Neuronal stem cell (in vitro differentiated cells): ENCODE measurements around the gene TRIM75.
"Not testable (repeated sequence)": the region's sequence is repeated elsewhere in the genome, so short reads cannot be mapped to it uniquely, and the experiment has no call there.

Experiments
- DNase-seq: peaks from one replicate; pipeline ENCODE4 v3.0.0-alpha.2; 2013; ENCODE audit warnings: low spot score
- H2AFZ ChIP-seq: one replicate; pipeline ENCODE4 v1.6.1; 2013; ENCODE audit warnings: mild to moderate bottlenecking, low read length, inconsistent platforms
- H2AK5ac ChIP-seq: 2 replicates; pipeline ENCODE4 v1.6.1; 2013; ENCODE audit warnings: low read depth, mild to moderate bottlenecking, inconsistent platforms, low read length, moderate library complexity, mixed read lengths
- H2BK120ac ChIP-seq: 2 replicates; pipeline ENCODE4 v1.6.1; 2013; ENCODE audit warnings: low read depth, mild to moderate bottlenecking, inconsistent platforms, low read length, moderate library complexity, mixed read lengths
- H2BK12ac ChIP-seq: one replicate; pipeline ENCODE4 v1.6.1; 2013; ENCODE audit warnings: low read length, inconsistent platforms
- H2BK15ac ChIP-seq: 2 replicates; pipeline ENCODE4 v1.6.1; 2013; ENCODE audit warnings: mild to moderate bottlenecking, low read length, inconsistent platforms, mixed read lengths
- H2BK5ac ChIP-seq: one replicate; pipeline ENCODE4 v1.6.1; 2013; ENCODE audit warnings: inconsistent platforms, mild to moderate bottlenecking, low read length, moderate library complexity
- H3K14ac ChIP-seq: one replicate; pipeline ENCODE4 v1.6.1; 2013; ENCODE audit warnings: low read length, inconsistent platforms
- H3K18ac ChIP-seq: 2 replicates; pipeline ENCODE4 v1.6.1; 2013; ENCODE audit warnings: low read length, inconsistent platforms
- H3K23ac ChIP-seq: 2 replicates; pipeline ENCODE4 v1.6.1; 2013; ENCODE audit warnings: low read depth, mild to moderate bottlenecking, mixed read lengths, low read length, inconsistent platforms; ENCODE audit not compliant: poor library complexity
- H3K27ac ChIP-seq: replicated peaks from 3 replicates; pipeline ENCODE4 v1.5.1; 2013; ENCODE audit warnings: low read length, inconsistent platforms
- H3K27me3 ChIP-seq, 3 experiments: 2 replicates each; pipeline ENCODE4 v1.6.1; 2013; ENCODE audit warnings: low read length in 3 of 3, mild to moderate bottlenecking in 2 of 3, inconsistent platforms in 1 of 3, low read depth in 1 of 3, mixed read lengths in 1 of 3, moderate library complexity in 1 of 3; ENCODE audit not compliant: control insufficient read depth in 3 of 3, insufficient read depth in 3 of 3
- H3K36me3 ChIP-seq, 2 donors: replicated peaks in 1 of 2; 2 replicates each; pipeline ENCODE4 v1.6.1; 2013; ENCODE audit warnings: low read length in 2 of 2; ENCODE audit not compliant: control insufficient read depth in 2 of 2, insufficient read depth in 2 of 2
- H3K4ac ChIP-seq: 2 replicates; pipeline ENCODE4 v1.6.1; 2013; ENCODE audit warnings: inconsistent platforms, mild to moderate bottlenecking, low read length, moderate library complexity
- H3K4me1 ChIP-seq, 2 donors: 1 replicate in 1 of 2; 2 replicates in 1 of 2; pipeline ENCODE4 v1.6.1; 2013; ENCODE audit warnings: low read length in 2 of 2, low read depth in 1 of 2; ENCODE audit not compliant: control insufficient read depth in 2 of 2, insufficient read depth in 1 of 2
- H3K4me2 ChIP-seq: one replicate; pipeline ENCODE4 v1.6.1; 2013; ENCODE audit warnings: mild to moderate bottlenecking, low read length, inconsistent platforms; ENCODE audit not compliant: insufficient read depth, poor library complexity, severe bottlenecking
- H3K4me3 ChIP-seq, 2 donors: 2 replicates each; pipeline ENCODE4 v1.5.1; 2013; ENCODE audit warnings: low read length in 2 of 2, mild to moderate bottlenecking in 2 of 2, inconsistent platforms in 1 of 2, moderate library complexity in 1 of 2
- H3K79me1 ChIP-seq: one replicate; pipeline ENCODE4 v1.6.1; 2013; ENCODE audit warnings: low read depth, mild to moderate bottlenecking, inconsistent platforms, low read length, moderate library complexity
- H3K9ac ChIP-seq: one replicate; pipeline ENCODE4 v1.6.1; 2013; ENCODE audit warnings: mild to moderate bottlenecking, low read depth, low read length, inconsistent platforms; ENCODE audit not compliant: poor library complexity
- H3K9me3 ChIP-seq, 2 donors: replicated peaks in 1 of 2; 2 replicates each; pipeline versions ENCODE3 to v1.6.1; 2013; ENCODE audit warnings: low read length in 2 of 2, mild to moderate bottlenecking in 2 of 2, inconsistent platforms in 1 of 2, low read depth in 1 of 2, mixed read lengths in 1 of 2, moderate library complexity in 1 of 2; ENCODE audit not compliant: control insufficient read depth in 2 of 2, insufficient read depth in 1 of 2
- H4K8ac ChIP-seq: one replicate; pipeline ENCODE4 v1.6.1; 2013; ENCODE audit warnings: low read depth, mild to moderate bottlenecking, inconsistent platforms, low read length, moderate library complexity
- H4K91ac ChIP-seq: one replicate; pipeline ENCODE4 v1.6.1; 2013; ENCODE audit warnings: low read length, low read depth, mild to moderate bottlenecking, inconsistent platforms; ENCODE audit not compliant: poor library complexity
- WGBS, 2 donors: extraction: QIAGEN DNeasy Blood & Tissue Kit; methylation state at CpG; one replicate each; pipeline ENCODE4 v1.1.7; 2013; ENCODE audit warnings: missing lambda C conversion rate in 2 of 2, mixed read lengths in 1 of 2; ENCODE audit not compliant: insufficient read length in 2 of 2, insufficient replicate concordance in 1 of 2; ENCODE audit errors: extremely low coverage in 2 of 2; 5-methylcytosine and 5-hydroxymethylcytosine counted together

TRIM75 gene

GRCh38 chr4:165070560-165070959 lies 16.9 kb downstream of the TRIM75 start:
- Histone ChIP-seq H3K4me2 (no peak overlapping the region), H3K27me3 (no peaks in the 10 kb centered on the region), H3K79me1 (no peaks in the 10 kb centered on the region), H3K27ac (no peak overlapping the region), H2BK120ac (no peak overlapping the region), H3K4ac (no peak overlapping the region), H3K23ac (no peak overlapping the region), H3K4me1 (peaks cover 2 to 4% of the 10 kb centered on the region in 2 donors), H2BK5ac (no peak overlapping the region), H3K14ac (no peak overlapping the region), H3K18ac (no peak overlapping the region), H2AK5ac (no peak overlapping the region), H3K36me3 (no peaks in the 10 kb centered on the region), H3K9ac (no peak overlapping the region), H4K8ac (no peak overlapping the region), H2AFZ (no peak overlapping the region), H3K4me3 (no peak overlapping the region), H4K91ac (no peak overlapping the region), H2BK15ac (no peak overlapping the region), H3K9me3 (no peaks in the 10 kb centered on the region), H2BK12ac (no peak overlapping the region)
- no CpG with 5 or more reads among the region's 1 CpG for WGBS, 2 donors
- DNase-seq, result no peak

GRCh38 chr4:165073346-165073745 lies 19.7 kb downstream of the TRIM75 start:
- H2AFZ ChIP-seq, H2AK5ac ChIP-seq, H3K18ac ChIP-seq, H3K9me3 ChIP-seq, H3K36me3 ChIP-seq, H3K23ac ChIP-seq, H4K91ac ChIP-seq, H2BK5ac ChIP-seq, H2BK12ac ChIP-seq, H2BK15ac ChIP-seq, H2BK120ac ChIP-seq, H3K4me2 ChIP-seq, H4K8ac ChIP-seq, DNase-seq, H3K27me3 ChIP-seq, H3K4me1 ChIP-seq, H3K9ac ChIP-seq, H3K4me3 ChIP-seq, H3K4ac ChIP-seq, H3K79me1 ChIP-seq, H3K14ac ChIP-seq: not testable (repeated sequence)
- WGBS, 2 donors, result no CpG with 5 or more reads among the region's 11 CpGs
- H3K27ac ChIP-seq, result peak overlapping the region; percentile 48

- no peak overlapping the region for H3K27ac ChIP-seq
- H3K4me2 ChIP-seq, result no peak overlapping the region
- no peak overlapping the region for H4K8ac ChIP-seq
- H3K4me3 ChIP-seq, result no peak overlapping the region
- no peak for DNase-seq
- H2BK12ac ChIP-seq, result no peak overlapping the region
- H2BK15ac ChIP-seq, result no peak overlapping the region
- H3K4me1 ChIP-seq, result peaks cover 2 to 4% of the 10 kb centered on the region in 2 donors
- H3K14ac ChIP-seq, result no peak overlapping the region
- H4K91ac ChIP-seq, result no peak overlapping the region
- H3K18ac ChIP-seq, result no peak overlapping the region
- no peak overlapping the region for H3K9ac ChIP-seq
- no peak overlapping the region for H2AK5ac ChIP-seq
- H2AFZ ChIP-seq, result no peak overlapping the region
- peaks cover 2 to 11% of the 10 kb centered on the region in 2 donors for H3K36me3 ChIP-seq
- WGBS, 2 donors, result no CpG with 5 or more reads among the region's 5 CpGs
- H3K9me3 ChIP-seq, result no peaks in the 10 kb centered on the region
- no peak overlapping the region for H2BK120ac ChIP-seq
- H3K79me1 ChIP-seq, result no peaks in the 10 kb centered on the region
- no peaks in the 10 kb centered on the region for H3K27me3 ChIP-seq
- H3K4ac ChIP-seq, result no peak overlapping the region
- H2BK5ac ChIP-seq, result no peak overlapping the region
- no peak overlapping the region for H3K23ac ChIP-seq
These were observed 23.4 kb downstream of the TRIM75 start for GRCh38 chr4:165077034-165077578.

DNA sequence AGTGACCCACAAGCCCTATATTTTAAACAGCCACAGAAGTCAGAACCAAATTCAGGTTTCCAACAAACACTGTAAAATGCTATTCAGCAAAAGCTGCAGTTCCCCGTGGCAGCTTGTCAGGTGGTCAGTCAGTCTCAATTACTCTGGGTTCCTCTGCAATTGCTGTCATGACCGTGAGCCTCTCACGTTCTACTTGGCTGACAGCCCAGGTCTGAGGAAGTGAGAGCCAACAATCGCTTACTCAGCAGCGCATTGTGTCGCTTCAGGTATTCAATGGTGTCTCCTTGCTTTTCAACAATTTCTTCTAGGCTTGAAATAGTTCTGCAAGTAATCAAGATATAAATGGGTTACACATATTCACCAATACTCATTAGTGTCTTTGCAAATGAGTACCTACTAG lies 25.8 kb downstream of the TRIM75 start:
- Histone ChIP-seq H3K14ac (no peak overlapping the region), H2BK5ac (no peak overlapping the region), H2BK12ac (peak overlapping the region; percentile 58), H3K9me3 (no peaks in the 10 kb centered on the region), H2AK5ac (no peak overlapping the region), H2BK15ac (no peak overlapping the region), H3K9ac (no peak overlapping the region), H3K4ac (no peak overlapping the region), H3K4me1 (no peaks in the 10 kb centered on the region), H4K8ac (no peak overlapping the region), H3K27me3 (no peaks in the 10 kb centered on the region), H2BK120ac (no peak overlapping the region), H3K79me1 (no peaks in the 10 kb centered on the region), H3K4me3 (no peak overlapping the region), H3K4me2 (no peak overlapping the region), H2AFZ (no peak overlapping the region), H4K91ac (no peak overlapping the region), H3K36me3 (peaks cover 2 to 13% of the 10 kb centered on the region in 2 donors), H3K18ac (no peak overlapping the region), H3K23ac (no peak overlapping the region), H3K27ac (no peak overlapping the region)
- no peak for DNase-seq
- no CpG with 5 or more reads among the region's 6 CpGs for WGBS, 2 donors
